ENCODE results near the gene KCNG2.

DNA sequence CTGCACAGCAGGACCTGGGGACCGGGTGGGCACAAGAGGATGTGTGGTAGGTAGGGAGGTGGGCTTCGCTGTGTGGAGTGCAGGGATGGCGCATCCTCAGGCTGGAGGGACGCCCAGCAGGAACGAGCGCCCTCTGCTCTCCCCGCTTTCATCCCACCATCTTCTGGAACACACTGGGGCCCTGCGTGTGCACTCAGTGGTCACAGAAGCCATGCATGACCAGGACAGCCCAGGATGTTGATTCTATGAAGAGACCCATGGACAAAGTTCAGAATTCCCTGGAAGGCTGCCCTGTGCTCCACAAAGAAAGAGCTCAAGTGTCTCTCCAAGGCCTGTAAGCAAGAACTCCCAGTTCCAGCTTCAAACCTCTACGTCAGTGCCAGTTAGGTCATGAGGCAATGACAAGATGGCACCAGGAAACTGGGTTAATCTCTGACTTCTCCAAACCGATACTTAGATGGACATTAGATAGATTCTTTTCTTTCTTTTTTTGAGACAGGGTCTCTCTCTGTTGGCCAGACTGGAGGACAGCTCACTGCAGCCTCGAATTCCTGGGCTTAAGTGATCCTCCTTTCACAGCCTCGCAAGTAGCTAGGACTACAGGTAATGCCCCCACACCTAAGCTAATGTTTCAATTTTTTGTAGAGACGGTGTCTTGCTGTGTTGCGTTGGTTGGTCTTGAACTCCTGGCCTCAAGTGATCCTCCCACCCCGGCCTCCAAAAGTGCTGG, 150.3 kb downstream of the KCNG2 start:
- TF ChIP-seq, protein P1, sequence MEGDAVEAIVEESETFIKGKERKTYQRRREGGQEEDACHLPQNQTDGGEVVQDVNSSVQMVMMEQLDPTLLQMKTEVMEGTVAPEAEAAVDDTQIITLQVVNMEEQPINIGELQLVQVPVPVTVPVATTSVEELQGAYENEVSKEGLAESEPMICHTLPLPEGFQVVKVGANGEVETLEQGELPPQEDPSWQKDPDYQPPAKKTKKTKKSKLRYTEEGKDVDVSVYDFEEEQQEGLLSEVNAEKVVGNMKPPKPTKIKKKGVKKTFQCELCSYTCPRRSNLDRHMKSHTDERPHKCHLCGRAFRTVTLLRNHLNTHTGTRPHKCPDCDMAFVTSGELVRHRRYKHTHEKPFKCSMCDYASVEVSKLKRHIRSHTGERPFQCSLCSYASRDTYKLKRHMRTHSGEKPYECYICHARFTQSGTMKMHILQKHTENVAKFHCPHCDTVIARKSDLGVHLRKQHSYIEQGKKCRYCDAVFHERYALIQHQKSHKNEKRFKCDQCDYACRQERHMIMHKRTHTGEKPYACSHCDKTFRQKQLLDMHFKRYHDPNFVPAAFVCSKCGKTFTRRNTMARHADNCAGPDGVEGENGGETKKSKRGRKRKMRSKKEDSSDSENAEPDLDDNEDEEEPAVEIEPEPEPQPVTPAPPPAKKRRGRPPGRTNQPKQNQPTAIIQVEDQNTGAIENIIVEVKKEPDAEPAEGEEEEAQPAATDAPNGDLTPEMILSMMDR (IDR thresholded peaks at IDR 0.05), result no peak
- no peak for TF ChIP-seq POLR2A (IDR thresholded peaks at IDR 0.05)

Measured in body of pancreas (tissue), 4 donors.